Mammary epithelial cell (primary cell): ENCODE data around the gene CD58.

Experiments used
- CTCF ChIP-seq, 2 donors: IDR thresholded peaks in 1 of 2; conservative IDR thresholded peaks in 1 of 2; 2 replicates each; pipeline ENCODE4 v1.5.1; 2011 to 2012; ENCODE audit warnings: inconsistent platforms in 2 of 2, low read length in 2 of 2, mild to moderate bottlenecking in 2 of 2, control low read depth in 1 of 2, low read depth in 1 of 2; ENCODE audit not compliant: insufficient read depth in 1 of 2; ENCODE audit errors: extremely low read depth in 1 of 2
- EZH2 ChIP-seq: IDR thresholded peaks from 2 replicates; pipeline ENCODE4 v1.6.1; 2012; ENCODE audit warnings: low read length, inconsistent platforms, borderline replicate concordance

- TF ChIP-seq CTCF (conservative IDR thresholded peaks at IDR 0.05 in 1 of 2, IDR thresholded peaks at IDR 0.05 in 1 of 2; ENCODE audit: extremely low read depth in 1 of 2, insufficient read depth in 1 of 2, low read depth in 1 of 2, low read length in 2 of 2) (no peak), EZH2 (no peak)
These were observed 7.0 kb upstream of the CD58 start for GRCh38 chr1:116577759-116578314.
